Uterus (tissue), 2 donors: ENCODE data around the gene DLGAP1.

Experiments used
- POLR2A ChIP-seq, 2 donors: fragments of 450-650 bp; IDR thresholded peaks; one replicate each; pipeline ENCODE4 v1.6.1; 2016; ENCODE audit warnings: antibody characterized with exemption in 2 of 2, mild to moderate bottlenecking in 1 of 2, moderate library complexity in 1 of 2
- TF ChIP-seq, protein P1 (sequence below), 4 experiments: fragments of 200-600 bp in 2 of 4; fragments of 450-650 bp in 2 of 4; sonication (generic) in 2 of 4; IDR thresholded peaks; one replicate each; pipeline ENCODE4 v1.5.1; 2016 to 2019; ENCODE audit warnings: antibody characterized with exemption in 4 of 4, mild to moderate bottlenecking in 2 of 4, moderate library complexity in 1 of 4

DNA sequence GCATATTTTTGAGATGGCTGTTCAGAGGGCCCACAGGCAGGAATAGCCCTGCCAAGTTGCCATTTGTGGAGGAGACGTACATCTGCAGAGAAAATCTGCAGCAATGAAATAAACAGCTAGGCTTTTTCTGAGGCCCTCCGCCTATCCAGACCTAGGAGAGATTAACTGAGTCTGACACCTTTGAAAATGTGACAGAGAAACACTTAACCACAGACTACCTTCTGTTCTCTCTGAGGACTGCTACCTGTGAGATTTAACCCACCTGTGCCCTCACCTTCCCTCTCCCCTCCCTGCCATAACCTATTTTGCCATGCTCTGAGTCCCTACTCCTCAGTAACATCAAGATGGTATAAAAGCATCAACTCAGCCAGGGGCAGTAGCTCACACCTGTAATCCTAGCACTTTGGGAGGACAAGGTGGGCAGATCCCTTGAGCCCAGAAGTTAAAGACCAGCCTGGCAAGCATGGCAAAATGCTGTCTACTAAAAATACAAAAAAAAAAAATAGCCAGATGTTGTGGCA, 844.9 kb downstream of the DLGAP1 start:
- TF ChIP-seq, protein P1, sequence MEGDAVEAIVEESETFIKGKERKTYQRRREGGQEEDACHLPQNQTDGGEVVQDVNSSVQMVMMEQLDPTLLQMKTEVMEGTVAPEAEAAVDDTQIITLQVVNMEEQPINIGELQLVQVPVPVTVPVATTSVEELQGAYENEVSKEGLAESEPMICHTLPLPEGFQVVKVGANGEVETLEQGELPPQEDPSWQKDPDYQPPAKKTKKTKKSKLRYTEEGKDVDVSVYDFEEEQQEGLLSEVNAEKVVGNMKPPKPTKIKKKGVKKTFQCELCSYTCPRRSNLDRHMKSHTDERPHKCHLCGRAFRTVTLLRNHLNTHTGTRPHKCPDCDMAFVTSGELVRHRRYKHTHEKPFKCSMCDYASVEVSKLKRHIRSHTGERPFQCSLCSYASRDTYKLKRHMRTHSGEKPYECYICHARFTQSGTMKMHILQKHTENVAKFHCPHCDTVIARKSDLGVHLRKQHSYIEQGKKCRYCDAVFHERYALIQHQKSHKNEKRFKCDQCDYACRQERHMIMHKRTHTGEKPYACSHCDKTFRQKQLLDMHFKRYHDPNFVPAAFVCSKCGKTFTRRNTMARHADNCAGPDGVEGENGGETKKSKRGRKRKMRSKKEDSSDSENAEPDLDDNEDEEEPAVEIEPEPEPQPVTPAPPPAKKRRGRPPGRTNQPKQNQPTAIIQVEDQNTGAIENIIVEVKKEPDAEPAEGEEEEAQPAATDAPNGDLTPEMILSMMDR (IDR thresholded peaks at IDR 0.05): no peak
- no peak for TF ChIP-seq POLR2A (IDR thresholded peaks at IDR 0.05)
